NCI-H1417 (cell line): ENCODE measurements around the gene ANKRD12.

Source experiments
- DNase-seq, 3 experiments: peaks; one replicate each; lab custom pipeline; 2025; lab: John Stamatoyannopoulos, UW

ANKRD12 gene

GRCh38 chr18:9106094-9106493 lies 30.5 kb upstream of the ANKRD12 start:
- no peak for DNase-seq

DNA sequence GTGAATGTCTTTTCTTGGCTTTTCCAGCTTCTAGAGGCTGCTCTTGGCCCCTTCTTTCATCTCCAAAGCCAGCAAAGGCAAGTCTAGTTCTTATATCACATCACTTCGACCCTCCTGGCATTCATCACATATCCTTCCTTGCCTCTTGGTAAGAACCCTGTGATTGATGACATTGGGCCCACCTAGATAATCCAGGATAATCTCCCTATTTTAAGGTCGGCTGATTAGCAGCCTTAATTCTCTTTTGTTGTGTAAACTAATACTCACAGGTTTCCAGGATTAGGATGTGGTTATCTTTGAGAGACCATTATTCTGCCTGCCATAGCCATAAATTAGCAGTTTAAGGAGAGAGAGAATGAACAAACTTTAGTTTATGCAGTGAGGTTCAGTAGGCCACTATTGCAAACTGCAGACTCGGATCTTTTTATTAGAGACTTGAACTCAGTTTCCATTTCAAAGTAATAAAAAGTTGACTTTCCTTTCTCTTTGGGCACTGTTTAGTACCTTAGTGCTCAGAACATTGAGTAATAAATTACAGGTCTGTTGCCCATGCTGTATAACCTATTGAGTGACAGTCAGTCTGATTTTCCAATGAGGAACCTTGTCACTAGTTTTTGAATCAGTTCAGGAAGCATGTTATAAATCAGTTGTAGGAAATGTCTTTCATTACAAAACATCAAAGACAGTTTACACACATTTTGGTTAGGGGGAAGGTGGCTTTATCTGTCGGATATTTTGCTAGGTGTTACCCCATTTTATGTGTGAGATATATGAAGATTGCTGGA lies 29.6 kb upstream of the ANKRD12 start:
- DNase-seq = no peak

DNA sequence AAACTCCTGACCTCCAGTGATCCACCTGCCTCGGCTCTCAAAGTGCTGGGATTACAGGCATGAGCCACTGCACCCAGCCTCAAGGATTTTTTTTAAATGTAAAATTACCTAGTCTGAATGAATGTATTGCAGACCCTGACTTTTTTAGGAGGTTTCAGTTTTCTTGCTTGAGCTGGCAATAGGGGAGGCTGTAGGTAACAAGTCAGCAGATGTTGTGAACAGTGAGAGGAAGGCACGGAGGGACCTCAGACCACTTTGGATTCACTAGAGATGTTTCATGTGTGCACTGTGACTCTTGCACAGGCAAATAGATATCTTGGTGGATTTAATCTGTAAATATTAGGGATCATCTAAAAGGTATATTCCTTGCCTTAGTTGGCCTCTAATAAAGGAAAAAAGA lies 27.7 kb upstream of the ANKRD12 start:
- DNase-seq = no peak

- no peak for DNase-seq
Measured at GRCh38 chr18:9109523-9109922, 27.1 kb upstream of the ANKRD12 start.

GRCh38 chr18:9113468-9114149 lies 23.0 kb upstream of the ANKRD12 start:
- DNase-seq = no peak

GRCh38 chr18:9115984-9116383 lies 20.6 kb upstream of the ANKRD12 start:
- no peak for DNase-seq

DNA sequence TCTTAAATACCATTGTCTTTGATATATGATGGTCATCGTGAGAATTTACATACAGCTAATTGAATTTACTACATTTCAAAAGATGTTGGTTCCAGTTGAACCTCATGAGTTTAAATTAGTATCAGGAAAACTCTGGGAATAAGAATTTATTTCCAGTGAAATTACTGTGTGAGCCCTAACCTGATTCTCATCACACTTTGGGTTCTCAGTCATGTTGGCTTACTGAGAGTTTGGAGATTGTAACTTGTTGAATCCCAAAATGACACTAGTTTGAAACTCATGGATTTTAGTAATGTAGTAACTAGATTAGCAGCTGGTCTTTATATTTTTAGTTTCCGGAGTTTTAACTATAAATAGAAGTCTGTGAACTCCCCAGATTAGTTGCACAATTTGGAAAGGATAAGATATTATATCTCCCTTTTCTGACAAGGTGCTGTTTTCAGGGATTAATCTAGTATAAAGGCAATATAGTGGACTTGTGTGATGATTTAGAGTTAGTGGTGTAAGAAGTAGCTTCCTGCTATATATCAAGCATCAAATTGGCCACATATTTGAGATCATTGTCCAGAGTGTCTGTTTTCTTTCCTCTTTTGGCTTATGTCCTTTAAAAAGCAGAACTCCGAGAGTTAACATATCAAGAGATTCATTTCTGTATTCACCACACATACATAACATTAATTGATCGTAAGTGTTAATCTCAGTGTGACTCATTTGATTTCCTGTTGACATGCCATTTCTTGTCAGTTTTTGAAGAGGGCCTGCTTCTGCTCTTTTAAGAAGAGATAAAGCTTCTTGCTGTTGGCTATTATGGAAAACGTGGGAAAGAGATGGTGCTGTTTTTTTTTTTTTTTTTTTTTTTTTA lies 18.4 kb upstream of the ANKRD12 start:
- DNase-seq = no peak

DNA sequence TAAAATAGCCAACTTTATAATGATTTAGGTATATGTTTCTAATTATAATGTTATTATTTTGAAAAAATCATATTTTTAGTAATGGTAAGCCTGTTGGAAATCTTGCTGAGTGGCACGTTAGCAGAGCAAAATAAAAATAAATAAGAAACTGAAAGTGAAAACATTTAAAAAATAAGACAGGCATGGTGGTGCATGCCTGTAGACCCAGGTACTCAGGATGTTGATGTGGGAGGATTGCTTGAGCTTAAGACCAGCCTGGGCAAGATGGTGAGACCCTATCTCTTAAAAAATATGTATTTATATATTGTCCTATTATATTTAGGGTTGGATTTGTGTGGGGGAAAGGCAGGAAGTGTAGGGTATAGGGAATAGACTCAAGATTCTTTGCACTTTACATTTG lies 15.8 kb upstream of the ANKRD12 start:
- no peak for DNase-seq

GRCh38 chr18:9123520-9123919 lies 13.1 kb upstream of the ANKRD12 start:
- no peak for DNase-seq

DNA sequence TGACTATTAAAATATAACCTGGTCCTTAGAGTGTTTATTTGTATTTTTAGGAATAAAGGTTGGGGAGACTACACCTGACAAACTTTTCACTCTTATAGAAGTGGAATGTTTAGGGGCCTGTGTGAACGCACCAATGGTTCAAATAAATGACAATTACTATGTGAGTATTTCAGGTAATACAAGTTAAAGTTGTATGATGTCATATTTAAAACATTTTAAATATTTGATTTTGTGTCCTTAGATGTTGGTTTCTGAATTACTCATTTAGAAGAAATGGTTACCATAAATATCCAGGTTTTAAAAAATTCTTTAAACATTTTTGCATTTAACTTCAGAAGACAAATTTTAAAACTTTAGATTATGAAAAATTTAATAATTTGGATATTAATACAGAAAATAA lies 11.8 kb upstream of the ANKRD12 start:
- no peak for DNase-seq

DNA sequence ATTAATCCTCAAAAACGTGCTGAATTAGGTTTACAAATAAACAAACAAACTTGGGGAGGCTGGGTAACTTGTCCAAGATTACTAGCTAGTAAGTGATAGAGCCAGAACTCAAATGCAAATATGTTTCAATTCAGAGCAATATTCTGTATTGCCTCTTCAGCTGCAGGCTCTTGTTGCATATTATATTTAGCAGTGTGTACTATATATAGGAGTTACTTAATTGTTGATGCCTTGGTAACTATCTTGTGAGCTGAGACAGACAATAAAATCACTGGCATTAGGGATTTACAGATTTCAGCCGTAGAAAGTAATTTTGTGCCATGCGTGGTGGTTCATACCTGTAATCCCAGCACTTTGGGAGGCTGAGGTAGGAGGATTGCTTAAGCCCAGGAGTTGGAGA lies 10.2 kb upstream of the ANKRD12 start:
- DNase-seq = no peak

GRCh38 chr18:9130195-9130594 lies 6.4 kb upstream of the ANKRD12 start:
- DNase-seq = no peak

DNA sequence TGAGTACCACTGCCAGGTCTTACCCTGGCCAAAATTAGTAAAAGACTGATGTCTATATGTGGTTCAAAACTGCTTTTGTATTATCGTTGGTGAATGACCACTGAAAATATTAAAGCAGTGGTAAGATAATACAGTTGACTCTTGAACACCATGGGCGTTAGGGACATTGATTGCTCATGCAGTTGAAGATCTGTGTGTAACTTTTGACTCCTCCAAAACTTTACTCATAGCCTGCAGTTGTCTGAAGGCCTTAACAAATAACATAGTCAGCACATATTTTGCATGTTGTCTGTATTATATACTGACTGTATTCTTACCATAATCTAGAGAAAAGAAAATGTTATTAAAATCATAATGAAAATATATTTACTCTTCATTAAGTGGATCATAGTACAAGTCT lies 5.8 kb upstream of the ANKRD12 start:
- no peak for DNase-seq

DNA sequence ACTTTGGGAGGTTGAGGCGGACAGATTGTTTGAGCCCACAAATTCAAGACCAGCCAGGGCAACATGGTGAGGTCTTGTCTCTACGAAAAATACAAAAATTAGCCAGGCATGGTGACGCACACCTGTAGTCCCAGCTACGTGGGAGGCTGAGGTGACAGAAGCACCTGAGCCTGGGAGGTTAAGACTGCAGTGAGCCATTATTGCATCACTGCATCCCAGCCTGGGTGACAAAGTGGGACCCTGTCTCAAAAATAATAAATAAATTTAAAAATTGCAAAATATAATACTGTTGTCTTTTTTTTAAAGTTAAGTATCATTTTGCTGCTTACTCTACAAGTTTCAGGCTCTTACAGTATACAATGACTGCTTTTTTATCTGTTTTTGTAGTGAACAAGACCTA lies 4.0 kb upstream of the ANKRD12 start:
- DNase-seq = no peak

DNA sequence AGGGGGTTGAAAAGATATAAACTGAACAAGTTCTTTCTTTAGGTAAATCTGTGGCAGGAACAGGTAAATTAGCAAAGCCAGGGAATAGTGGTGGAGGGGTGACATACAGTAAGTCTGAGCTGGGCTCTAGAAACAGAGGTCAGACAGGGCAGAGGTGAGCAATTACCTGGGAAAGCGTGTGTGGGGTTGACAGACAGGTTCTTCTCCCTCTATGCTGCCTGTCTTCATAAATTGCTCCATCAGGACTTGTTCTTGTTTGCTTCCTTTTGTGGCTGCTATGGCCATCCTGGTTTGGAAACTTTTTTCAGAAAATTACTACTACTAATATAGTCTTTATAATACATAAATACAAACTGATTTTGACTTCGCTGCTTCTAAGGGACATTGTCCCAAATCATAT lies 3.4 kb upstream of the ANKRD12 start:
- DNase-seq = peak in 1 of 3 experiments; percentile 8

GRCh38 chr18:9135081-9135911 lies 1.3 kb upstream of the ANKRD12 start:
- DNase-seq = peak in 1 of 3 experiments; percentile 67

DNA sequence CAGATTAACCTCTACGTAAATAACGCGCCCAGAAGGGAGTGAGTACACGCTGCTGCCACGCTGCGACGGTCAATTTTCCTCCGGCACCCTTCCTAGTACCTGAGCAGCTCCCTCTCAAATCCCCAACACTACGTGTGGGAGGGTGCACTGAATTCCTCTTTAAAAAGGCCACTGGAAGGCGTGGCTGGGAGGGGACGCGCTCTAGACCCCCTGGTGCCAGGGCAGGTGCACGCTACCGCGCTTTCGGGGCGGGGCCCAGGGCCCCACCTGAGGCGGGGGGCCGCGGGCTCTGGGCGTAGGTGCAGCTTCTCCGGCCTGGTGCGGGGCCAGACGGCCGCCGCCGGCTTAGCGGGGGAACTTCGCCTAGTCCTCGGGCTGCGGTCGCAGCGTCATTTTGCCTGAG lies 668 bp upstream of the ANKRD12 start:
- peak; percentile 86 to 97 (median 97) for DNase-seq

GRCh38 chr18:9137168-9138066 lies 836 bp downstream of the ANKRD12 start:
- DNase-seq = peak; percentile 65 to 93 (median 89)

GRCh38 chr18:9139400-9140039 lies 2.9 kb downstream of the ANKRD12 start:
- DNase-seq = no peak

DNA sequence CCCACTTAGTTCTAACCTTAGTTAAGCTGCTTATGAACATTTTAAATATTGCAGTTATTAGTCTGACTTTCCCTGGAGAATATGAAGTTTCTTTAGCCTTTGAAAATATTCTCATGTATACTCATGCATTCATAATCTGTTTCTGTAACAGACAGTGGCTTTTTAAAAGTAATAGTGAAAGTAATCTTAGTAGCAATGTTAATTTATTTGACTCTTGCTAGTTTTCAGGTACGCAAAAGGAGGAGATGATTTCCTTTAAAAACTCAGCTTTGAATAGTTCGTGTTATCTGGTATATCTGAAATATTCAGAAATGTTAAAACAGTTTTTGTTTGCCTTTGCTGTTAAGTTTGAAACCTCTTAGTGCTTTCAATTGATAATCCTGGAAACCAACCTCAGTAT lies 3.8 kb downstream of the ANKRD12 start:
- DNase-seq = no peak
